ENCODE measurements around the gene CLCN4.
A peak's percentile ranks its signal among the peaks of the same experiment; 100 is the strongest.

CLCN4 gene

DNA sequence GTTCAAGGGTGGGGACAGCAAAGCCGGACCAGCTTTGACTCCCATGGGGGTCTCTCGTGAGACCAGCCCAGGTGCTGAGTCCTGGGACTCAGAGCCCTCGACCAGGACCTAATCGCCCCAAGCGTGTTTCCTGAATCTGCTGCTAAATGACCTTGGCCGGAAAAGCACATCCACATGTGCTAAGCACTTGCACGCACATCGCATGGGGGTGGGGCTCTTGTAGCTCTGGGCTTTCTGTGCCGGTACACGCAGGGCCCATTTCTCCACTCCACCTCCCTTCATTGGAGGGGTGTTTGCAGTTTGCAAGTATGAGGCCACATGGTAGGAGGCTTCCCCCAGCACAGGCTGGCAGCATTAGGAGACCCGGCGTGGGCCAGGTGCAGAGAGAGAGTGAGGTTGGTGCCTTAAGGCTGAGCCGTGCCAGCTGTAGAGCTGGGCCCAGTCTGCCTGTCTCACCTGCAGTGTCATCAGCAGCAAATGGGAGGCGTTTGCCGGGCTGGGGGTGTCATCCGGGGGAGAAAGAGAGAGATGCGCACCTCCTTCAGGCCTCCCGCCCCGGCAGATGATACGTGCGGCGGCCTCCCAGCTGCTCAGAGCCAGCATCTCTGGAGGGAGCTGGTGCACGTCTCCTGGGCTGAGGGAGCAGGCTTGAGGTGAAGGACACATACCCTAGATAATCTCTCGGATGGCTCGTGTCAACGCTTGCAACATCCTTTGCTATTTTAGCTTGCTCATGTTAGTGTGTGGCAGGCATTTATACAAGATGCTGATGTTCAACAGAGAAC, 45.2 kb upstream of the CLCN4 start:
- H3K4me3 ChIP-seq (ENCODE audit: low read depth, low read length): peak overlapping the region; percentile 27
- TF ChIP-seq, protein P1, sequence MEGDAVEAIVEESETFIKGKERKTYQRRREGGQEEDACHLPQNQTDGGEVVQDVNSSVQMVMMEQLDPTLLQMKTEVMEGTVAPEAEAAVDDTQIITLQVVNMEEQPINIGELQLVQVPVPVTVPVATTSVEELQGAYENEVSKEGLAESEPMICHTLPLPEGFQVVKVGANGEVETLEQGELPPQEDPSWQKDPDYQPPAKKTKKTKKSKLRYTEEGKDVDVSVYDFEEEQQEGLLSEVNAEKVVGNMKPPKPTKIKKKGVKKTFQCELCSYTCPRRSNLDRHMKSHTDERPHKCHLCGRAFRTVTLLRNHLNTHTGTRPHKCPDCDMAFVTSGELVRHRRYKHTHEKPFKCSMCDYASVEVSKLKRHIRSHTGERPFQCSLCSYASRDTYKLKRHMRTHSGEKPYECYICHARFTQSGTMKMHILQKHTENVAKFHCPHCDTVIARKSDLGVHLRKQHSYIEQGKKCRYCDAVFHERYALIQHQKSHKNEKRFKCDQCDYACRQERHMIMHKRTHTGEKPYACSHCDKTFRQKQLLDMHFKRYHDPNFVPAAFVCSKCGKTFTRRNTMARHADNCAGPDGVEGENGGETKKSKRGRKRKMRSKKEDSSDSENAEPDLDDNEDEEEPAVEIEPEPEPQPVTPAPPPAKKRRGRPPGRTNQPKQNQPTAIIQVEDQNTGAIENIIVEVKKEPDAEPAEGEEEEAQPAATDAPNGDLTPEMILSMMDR (IDR thresholded peaks at IDR 0.05; ENCODE audit: borderline replicate concordance, insufficient read depth, low read depth, low read length): no peak

DNA sequence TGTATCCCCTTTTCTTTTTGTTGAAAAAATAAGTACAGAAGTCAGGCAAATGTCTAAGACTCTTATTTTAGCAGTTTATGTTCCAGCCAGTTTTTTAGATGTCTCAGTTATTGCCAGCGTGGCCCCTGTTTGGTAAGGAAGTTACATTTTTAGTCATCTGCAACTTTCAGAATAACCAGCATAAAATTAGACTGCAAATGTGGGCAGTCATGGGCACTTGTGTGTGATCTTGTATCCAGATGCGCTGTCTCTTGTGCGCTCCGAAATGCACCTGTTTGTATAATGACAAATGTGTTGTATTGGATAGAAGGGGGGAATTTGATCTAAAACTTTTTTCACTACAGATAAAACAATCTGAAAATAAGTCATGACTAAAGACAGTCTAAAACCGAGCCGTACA, 44.3 kb upstream of the CLCN4 start:
- no peak overlapping the region for H3K4me3 ChIP-seq (ENCODE audit: low read depth, low read length)
- TF ChIP-seq, protein P1 (IDR thresholded peaks at IDR 0.05; ENCODE audit: borderline replicate concordance, insufficient read depth, low read depth, low read length): no peak

- H3K4me3 ChIP-seq (ENCODE audit: low read depth, low read length): no peak overlapping the region
- TF ChIP-seq, protein P1 (IDR thresholded peaks at IDR 0.05; ENCODE audit: borderline replicate concordance, insufficient read depth, low read depth, low read length): no peak
Observed at GRCh38 chrX:10115082-10115481, 41.7 kb upstream of the CLCN4 start.

GRCh38 chrX:10117301-10117700, 39.5 kb upstream of the CLCN4 start:
- H3K4me3 ChIP-seq (ENCODE audit: low read depth, low read length): no peak overlapping the region
- TF ChIP-seq, protein P1 (IDR thresholded peaks at IDR 0.05; ENCODE audit: borderline replicate concordance, insufficient read depth, low read depth, low read length): no peak

DNA sequence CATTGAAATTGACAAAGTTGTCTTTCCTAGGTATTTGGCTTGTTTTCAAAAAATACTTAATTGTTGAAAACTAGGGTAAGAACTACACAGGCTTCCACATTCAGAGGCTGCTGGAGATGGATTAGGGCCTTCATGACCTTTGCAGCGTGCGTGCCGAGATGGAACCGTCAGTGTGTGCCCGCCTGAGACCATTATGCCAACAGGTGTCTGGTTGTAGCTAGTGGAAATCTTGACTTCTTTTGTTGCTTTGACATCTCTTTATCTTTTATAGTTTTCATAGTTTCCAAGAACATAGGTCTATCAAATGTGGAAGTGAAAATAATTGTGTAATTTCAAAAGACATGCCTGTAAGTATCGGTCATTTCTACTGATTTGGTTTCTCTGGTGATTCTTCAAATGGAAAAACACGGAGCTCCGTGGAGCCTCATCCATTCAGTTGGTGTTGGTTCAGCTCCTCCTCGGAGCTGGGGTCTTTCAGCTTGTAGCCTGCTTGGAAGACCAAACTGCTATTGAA, 38.9 kb upstream of the CLCN4 start:
- TF ChIP-seq, protein P1 (IDR thresholded peaks at IDR 0.05; ENCODE audit: borderline replicate concordance, insufficient read depth, low read depth, low read length): no peak
- H3K4me3 ChIP-seq (ENCODE audit: low read depth, low read length): no peak overlapping the region

DNA sequence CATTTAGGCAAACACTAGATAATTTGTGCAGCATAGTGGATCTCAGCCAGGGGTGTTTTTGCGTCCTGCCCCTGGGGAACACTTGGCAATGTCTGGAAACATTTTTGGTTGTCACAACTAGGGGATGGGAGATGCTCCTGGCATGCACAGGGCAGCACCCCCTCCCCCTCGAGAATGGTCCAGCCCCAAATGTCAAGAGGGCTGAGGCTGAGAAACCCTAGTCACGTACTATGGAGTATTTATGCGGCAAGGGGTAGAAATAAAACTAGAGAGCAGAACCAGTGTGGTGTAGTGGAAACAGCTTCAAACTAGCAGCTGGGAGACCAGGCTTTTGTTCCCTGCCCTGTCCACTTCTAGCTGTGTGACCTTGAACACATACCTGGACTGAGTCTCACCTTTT, 38.2 kb upstream of the CLCN4 start:
- no peak overlapping the region for H3K4me3 ChIP-seq (ENCODE audit: low read depth, low read length)
- TF ChIP-seq, protein P1 (IDR thresholded peaks at IDR 0.05; ENCODE audit: borderline replicate concordance, insufficient read depth, low read depth, low read length): no peak

- no peak overlapping the region for H3K4me3 ChIP-seq (ENCODE audit: low read depth, low read length)
- TF ChIP-seq, protein P1 (IDR thresholded peaks at IDR 0.05; ENCODE audit: borderline replicate concordance, insufficient read depth, low read depth, low read length): peak; percentile 88
Observed at GRCh38 chrX:10119399-10119990, 37.3 kb upstream of the CLCN4 start.

Measured in GM12875 (cell line).